Mesenchymal stem cell (in vitro differentiated cells and primary cell): ENCODE measurements around the gene RERGL.

Source experiments
- DNase-seq: peaks from one replicate; pipeline ENCODE4 v3.0.0-alpha.2; 2013
- H2AFZ ChIP-seq: one replicate; pipeline ENCODE4 v1.6.1; 2013; ENCODE audit warnings: low read depth, mild to moderate bottlenecking, control low read depth, inconsistent platforms, low read length, moderate library complexity
- H2AK5ac ChIP-seq: 2 replicates; pipeline ENCODE4 v1.6.1; 2013; ENCODE audit warnings: low read length, moderate library complexity, mild to moderate bottlenecking, inconsistent platforms; ENCODE audit not compliant: severe bottlenecking
- H2BK120ac ChIP-seq: one replicate; pipeline ENCODE4 v1.6.1; 2013; ENCODE audit warnings: low read depth, mild to moderate bottlenecking, inconsistent platforms, low read length, moderate library complexity
- H2BK12ac ChIP-seq, 2 experiments: one replicate each; pipeline ENCODE4 v1.6.1; 2013; ENCODE audit warnings: inconsistent platforms in 2 of 2, low read length in 2 of 2, mild to moderate bottlenecking in 2 of 2, moderate library complexity in 2 of 2, control low read depth in 1 of 2
- H2BK15ac ChIP-seq: one replicate; pipeline ENCODE4 v1.6.1; 2013; ENCODE audit warnings: mild to moderate bottlenecking, low read depth, inconsistent platforms; ENCODE audit not compliant: poor library complexity, severe bottlenecking
- H2BK5ac ChIP-seq: 2 replicates; pipeline ENCODE4 v1.6.1; 2013; ENCODE audit warnings: low read depth, mild to moderate bottlenecking, low read length, control low read depth, inconsistent platforms; ENCODE audit not compliant: poor library complexity, severe bottlenecking
- H3K14ac ChIP-seq, 2 experiments: one replicate each; pipeline ENCODE4 v1.6.1; 2013; ENCODE audit warnings: inconsistent platforms in 2 of 2, low read length in 2 of 2, control low read depth in 1 of 2, mild to moderate bottlenecking in 1 of 2, moderate library complexity in 1 of 2
- H3K18ac ChIP-seq, 2 experiments: one replicate each; pipeline ENCODE4 v1.6.1; 2013; ENCODE audit warnings: inconsistent platforms in 2 of 2, low read length in 2 of 2, control low read depth in 1 of 2, low read depth in 1 of 2, mild to moderate bottlenecking in 1 of 2
- H3K23ac ChIP-seq, 2 experiments: one replicate each; pipeline ENCODE4 v1.6.1; 2013; ENCODE audit warnings: inconsistent platforms in 2 of 2, low read length in 2 of 2, mild to moderate bottlenecking in 2 of 2, moderate library complexity in 2 of 2, control low read depth in 1 of 2
- H3K27ac ChIP-seq: 2 replicates; pipeline ENCODE4 v1.5.1; 2013; ENCODE audit warnings: mild to moderate bottlenecking, moderate library complexity, low read length, control low read depth, inconsistent platforms; ENCODE audit not compliant: poor library complexity, severe bottlenecking
- H3K27me3 ChIP-seq, 2 experiments: 2 replicates each; pipeline versions ENCODE4 v1.6.1 to v1.7.0; 2013; ENCODE audit warnings: low read length in 2 of 2, mild to moderate bottlenecking in 2 of 2, moderate library complexity in 2 of 2, control low read depth in 1 of 2, inconsistent platforms in 1 of 2; ENCODE audit not compliant: control insufficient read depth in 1 of 2, insufficient read depth in 1 of 2
- H3K36me3 ChIP-seq, 2 experiments: 2 replicates each; pipeline versions ENCODE4 v1.6.1 to v1.7.0; 2013; ENCODE audit warnings: low read length in 2 of 2, control low read depth in 1 of 2, inconsistent platforms in 1 of 2, low read depth in 1 of 2, mild to moderate bottlenecking in 1 of 2; ENCODE audit not compliant: insufficient read depth in 2 of 2, control insufficient read depth in 1 of 2
- H3K4ac ChIP-seq, 2 experiments: one replicate each; pipeline ENCODE4 v1.6.1; 2013; ENCODE audit warnings: inconsistent platforms in 2 of 2, low read length in 2 of 2, mild to moderate bottlenecking in 2 of 2, moderate library complexity in 2 of 2, control low read depth in 1 of 2, low read depth in 1 of 2
- H3K4me1 ChIP-seq: 2 replicates; pipeline ENCODE4 v1.6.1; 2013; ENCODE audit warnings: low read depth, low read length, control low read depth; ENCODE audit not compliant: control insufficient read depth, insufficient read depth
- H3K4me2 ChIP-seq: 2 replicates; pipeline ENCODE4 v1.6.1; 2013; ENCODE audit warnings: low read length, mild to moderate bottlenecking, inconsistent platforms; ENCODE audit not compliant: poor library complexity, severe bottlenecking
- H3K4me3 ChIP-seq, 2 experiments: 2 replicates each; pipeline versions ENCODE4 v1.5.1 to v1.7.0; 2013; ENCODE audit warnings: low read length in 2 of 2, mild to moderate bottlenecking in 2 of 2, control low read depth in 1 of 2, low read depth in 1 of 2; ENCODE audit not compliant: insufficient read depth in 1 of 2
- H3K79me1 ChIP-seq: replicated peaks from 2 replicates; pipeline ENCODE4 v1.6.1; 2013; ENCODE audit warnings: mild to moderate bottlenecking, control low read depth, low read length, inconsistent platforms; ENCODE audit not compliant: poor library complexity, severe bottlenecking
- H3K9ac ChIP-seq: 2 replicates; pipeline ENCODE4 v1.7.0; 2013; ENCODE audit warnings: mild to moderate bottlenecking, low read length, moderate library complexity
- H3K9me3 ChIP-seq: 2 replicates; pipeline ENCODE4 v1.7.0; 2013; ENCODE audit warnings: mild to moderate bottlenecking, low read length; ENCODE audit not compliant: control insufficient read depth
- H4K8ac ChIP-seq: one replicate; pipeline ENCODE4 v1.6.1; 2013; ENCODE audit warnings: inconsistent platforms, mild to moderate bottlenecking, low read length, moderate library complexity
- H4K91ac ChIP-seq: one replicate; pipeline ENCODE4 v1.6.1; 2013; ENCODE audit warnings: mild to moderate bottlenecking, low read length, inconsistent platforms
- WGBS: methylation state at CpG from one replicate; pipeline ENCODE4 v1.1.7; 2013; ENCODE audit warnings: mixed read lengths; 5-methylcytosine and 5-hydroxymethylcytosine counted together

The RERGL gene

DNA sequence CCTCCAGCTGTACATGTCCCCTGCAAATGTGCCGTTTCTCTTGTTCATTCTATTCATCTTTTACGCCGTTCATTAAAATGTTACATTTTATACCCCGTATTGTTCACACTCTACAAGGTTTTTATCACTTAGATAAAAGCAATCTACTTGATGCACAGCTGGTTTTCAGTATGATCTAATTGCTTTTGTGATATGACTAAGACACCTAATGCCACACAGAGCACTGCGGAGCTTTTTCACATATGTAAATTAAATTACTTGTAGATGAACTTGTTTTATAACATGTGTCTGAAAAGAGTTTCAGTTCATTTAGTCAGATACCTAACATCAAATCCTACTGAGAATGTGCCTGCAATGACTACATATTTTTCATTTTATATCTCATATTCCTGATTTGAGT is 40.9 kb upstream of the RERGL start:
- Histone ChIP-seq H2BK5ac (no peak overlapping the region), H3K23ac (no peak overlapping the region), H3K4ac (no peak overlapping the region), H3K9ac (no peak overlapping the region), H3K14ac (no peak overlapping the region), H2BK15ac (no peak overlapping the region), H3K4me1 (no peaks in the 10 kb centered on the region), H3K27me3 (no peaks in the 10 kb centered on the region), H4K91ac (no peak overlapping the region), H3K9me3 (no peaks in the 10 kb centered on the region), H3K4me2 (no peak overlapping the region), H3K4me3 (no peak overlapping the region), H3K79me1 (no peaks in the 10 kb centered on the region), H2BK120ac (no peak overlapping the region), H3K36me3 (no peaks in the 10 kb centered on the region), H4K8ac (no peak overlapping the region), H2BK12ac (no peak overlapping the region), H3K27ac (no peak overlapping the region), H2AK5ac (no peak overlapping the region), H2AFZ (no peak overlapping the region), H3K18ac (no peak overlapping the region)
- DNase-seq, result no peak
- WGBS, result 81% methylated on average over 3 of the region's 5 CpGs

DNA sequence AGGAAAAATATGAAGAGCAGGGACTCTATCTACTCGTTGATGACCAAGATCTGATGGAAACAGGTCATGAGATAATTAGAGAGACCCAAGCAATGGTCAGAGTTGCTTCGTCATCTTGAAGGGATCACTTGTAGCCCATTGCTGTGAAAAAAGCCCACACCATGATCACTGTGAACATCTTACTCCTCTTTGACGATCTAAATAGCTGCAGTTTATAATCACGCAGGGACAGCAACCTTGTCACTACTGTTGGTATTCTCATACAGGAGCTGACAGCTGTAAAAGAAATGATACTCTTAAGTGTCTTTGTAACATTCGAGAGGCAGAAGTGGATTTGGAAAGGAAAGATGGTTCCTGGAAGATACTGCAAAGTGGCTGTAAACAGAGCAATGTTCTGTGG is 33.7 kb upstream of the RERGL start:
- Histone ChIP-seq H2AK5ac (no peak overlapping the region), H4K91ac (no peak overlapping the region), H3K27me3 (no peaks in the 10 kb centered on the region), H3K23ac (no peak overlapping the region), H2AFZ (no peak overlapping the region), H3K9ac (no peak overlapping the region), H3K9me3 (no peaks in the 10 kb centered on the region), H3K36me3 (no peaks in the 10 kb centered on the region), H3K27ac (no peak overlapping the region), H3K4me3 (no peak overlapping the region), H2BK15ac (no peak overlapping the region), H3K4me2 (no peak overlapping the region), H3K18ac (no peak overlapping the region), H2BK12ac (no peak overlapping the region), H3K14ac (no peak overlapping the region), H3K4ac (no peak overlapping the region), H3K79me1 (no peaks in the 10 kb centered on the region), H4K8ac (no peak overlapping the region), H2BK5ac (no peak overlapping the region), H2BK120ac (no peak overlapping the region), H3K4me1 (no peaks in the 10 kb centered on the region)
- 70% methylated on average over 5 of the region's 5 CpGs for WGBS
- no peak for DNase-seq

DNA sequence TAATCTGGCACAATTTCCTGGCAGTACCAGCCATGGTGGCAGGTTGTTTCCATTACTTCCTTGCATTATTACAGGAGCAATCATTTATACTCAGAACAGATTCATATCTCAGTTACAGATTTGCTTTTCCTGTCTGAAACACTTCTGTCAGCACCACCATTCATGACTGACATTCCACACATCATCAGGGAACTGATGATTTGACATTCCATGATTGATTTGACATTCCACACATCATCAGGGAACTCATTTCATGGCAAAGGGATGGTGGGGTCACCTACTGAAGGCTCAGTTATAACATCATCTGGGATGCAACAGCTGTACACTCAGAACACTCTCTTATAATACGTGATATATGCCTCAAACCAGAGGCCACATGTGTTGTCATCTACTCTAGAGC is 30.9 kb upstream of the RERGL start:
- no peaks in the 10 kb centered on the region for H3K36me3 ChIP-seq
- no peak overlapping the region for H2AFZ ChIP-seq
- H3K23ac ChIP-seq, result no peak overlapping the region
- no peak overlapping the region for H3K18ac ChIP-seq
- no peak overlapping the region for H2BK120ac ChIP-seq
- no peak overlapping the region for H4K91ac ChIP-seq
- no peak overlapping the region for H4K8ac ChIP-seq
- H3K27ac ChIP-seq, result no peak overlapping the region
- no peaks in the 10 kb centered on the region for H3K79me1 ChIP-seq
- no peak for DNase-seq
- 58% methylated on average over 1 of the region's 1 CpG for WGBS
- no peak overlapping the region for H3K4me3 ChIP-seq
- no peak overlapping the region for H3K14ac ChIP-seq
- no peak overlapping the region for H3K9ac ChIP-seq
- H2BK12ac ChIP-seq, result no peak overlapping the region
- no peaks in the 10 kb centered on the region for H3K4me1 ChIP-seq
- H3K4ac ChIP-seq, result no peak overlapping the region
- H2BK15ac ChIP-seq, result no peak overlapping the region
- no peak overlapping the region for H3K4me2 ChIP-seq
- no peak overlapping the region for H2BK5ac ChIP-seq
- no peak overlapping the region for H2AK5ac ChIP-seq
- H3K9me3 ChIP-seq, result no peaks in the 10 kb centered on the region
- H3K27me3 ChIP-seq, result no peaks in the 10 kb centered on the region

DNA sequence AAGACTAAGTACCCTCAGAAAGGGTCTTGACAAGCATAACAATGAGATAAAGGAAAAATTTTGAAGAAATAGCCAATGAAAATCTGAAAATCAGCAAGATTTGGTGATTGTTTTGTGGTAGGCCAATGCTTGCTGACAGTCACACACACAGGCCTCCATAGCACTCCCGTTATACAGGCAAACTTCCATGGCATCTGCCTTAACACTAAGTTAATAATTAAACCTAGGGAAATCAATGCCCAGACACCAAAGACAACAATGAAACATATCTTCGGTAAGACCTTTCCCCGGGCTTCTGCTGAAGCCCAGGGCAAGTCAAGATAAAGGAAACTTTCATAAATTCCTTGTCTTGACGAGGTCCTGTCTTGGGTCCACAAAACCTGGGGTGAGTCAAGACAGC is 18.6 kb upstream of the RERGL start:
- Histone ChIP-seq H2BK5ac (no peak overlapping the region), H3K4me3 (no peak overlapping the region), H3K79me1 (no peaks in the 10 kb centered on the region), H2AFZ (no peak overlapping the region), H3K36me3 (no peaks in the 10 kb centered on the region), H3K4ac (no peak overlapping the region), H4K8ac (no peak overlapping the region), H3K9ac (no peak overlapping the region), H3K4me1 (no peaks in the 10 kb centered on the region), H3K18ac (no peak overlapping the region), H2BK12ac (no peak overlapping the region), H4K91ac (no peak overlapping the region), H3K14ac (no peak overlapping the region), H3K23ac (no peak overlapping the region), H3K9me3 (no peaks in the 10 kb centered on the region), H3K4me2 (no peak overlapping the region), H2AK5ac (no peak overlapping the region), H2BK15ac (no peak overlapping the region), H3K27me3 (no peaks in the 10 kb centered on the region), H3K27ac (no peak overlapping the region), H2BK120ac (no peak overlapping the region)
- 86% methylated on average over 4 of the region's 4 CpGs for WGBS
- no peak for DNase-seq
